ENCODE results near the gene ITGA2. TPM values are rescaled to one million over a fixed set of nuclear protein-coding genes. Genes with fewer than 3 reads are reported as not detected.

ITGA2 gene
- total and polyA plus RNA-seq, 2 donors (not counting 1 experiment from before 2014, with no cell fraction given): not detected

DNA sequence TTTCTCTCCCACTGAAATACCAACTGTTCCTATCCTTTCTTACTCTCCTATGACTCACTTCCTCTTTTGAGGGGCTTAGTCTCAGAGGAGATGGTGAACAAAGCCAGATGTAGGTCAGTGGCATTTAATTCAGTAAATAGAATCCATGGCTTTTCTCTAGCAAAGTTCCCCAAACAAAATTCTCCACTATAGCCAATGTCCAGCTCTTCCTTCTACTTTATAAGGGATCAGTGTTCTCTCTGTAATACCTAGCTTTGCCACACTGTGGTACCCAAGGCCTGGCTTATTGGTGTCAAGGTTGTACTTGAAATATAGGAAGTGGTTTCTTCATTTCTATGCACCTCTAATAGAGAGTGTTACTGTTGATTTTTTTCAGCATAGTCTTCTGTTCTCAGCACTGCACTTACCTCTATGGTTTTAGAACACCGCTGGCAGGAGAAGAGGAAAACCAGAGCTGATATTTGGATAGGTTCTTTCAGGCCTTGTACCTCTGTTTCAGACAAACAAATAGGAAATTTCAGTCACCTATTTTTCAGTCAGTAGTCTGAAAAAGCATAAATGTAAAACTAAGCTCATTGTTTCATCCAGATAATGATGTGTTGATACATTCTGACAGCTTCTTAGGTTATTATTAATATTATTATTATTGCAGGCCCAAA lies 40.6 kb upstream of the ITGA2 start:
- no peak overlapping the region for H3K27ac ChIP-seq (ENCODE audit: low read length in 2 of 2)
- no CpG with 5 or more reads among the region's 1 CpG for WGBS (ENCODE audit: insufficient coverage)
- ATAC-seq (ENCODE audit: low read depth) (peak; percentile 78), DNase-seq (peak; percentile 53)
- H3K9me3 ChIP-seq (ENCODE audit: control extremely low read depth in 1 of 3, control insufficient read depth in 2 of 3, insufficient read depth in 1 of 3, low read length in 2 of 3): peaks cover 0 to 5% (median 0%) of the 10 kb centered on the region in 3 donors
- no peaks in the 10 kb centered on the region for H4K20me1 ChIP-seq (ENCODE audit: control insufficient read depth, insufficient read depth, low read length, poor library complexity, severe bottlenecking)
- Mint-ChIP-seq H3K4me1 (peaks cover 10% of the 10 kb centered on the region), H3K4me3 (no peak overlapping the region), H3K9me3 (ENCODE audit: insufficient read depth) (no peaks in the 10 kb centered on the region), H3K27ac (no peak overlapping the region), H3K27me3 (peaks cover 6% of the 10 kb centered on the region)
- ChIA-PET POLR2A (no interaction called here), CTCF (interaction anchor here (1.0 to 2.5 kb wide), 4 partner anchors 33 to 148 kb away, joined by 3 to 16 read pairs (median 4); no protein-coding TSS in a partner anchor)
- H3K79me2 ChIP-seq (ENCODE audit: control insufficient read depth, insufficient read depth, low read length): no peaks in the 10 kb centered on the region
- peak overlapping the region; percentile 51 for H2AFZ ChIP-seq (ENCODE audit: insufficient read depth, low read depth, low read length, poor library complexity, severe bottlenecking)
- H3K9ac ChIP-seq (ENCODE audit: low read length): no peak overlapping the region
- H3K4me3 ChIP-seq (ENCODE audit: control extremely low read depth in 1 of 5, extremely low read depth in 1 of 5, insufficient read depth in 1 of 5, low read depth in 2 of 5, low read length in 4 of 5): no peak overlapping the region
- intact Hi-C loops (cut with micrococcal nuclease): loop anchor here (2.0 kb wide), 1 partner anchor 148 kb away; no protein-coding TSS in a partner anchor
- no peaks in the 10 kb centered on the region for H3K4me1 ChIP-seq (ENCODE audit: control insufficient read depth in 2 of 2, insufficient read depth in 2 of 2, low read length in 2 of 2)
- H3K27me3 ChIP-seq (replicated peaks in 1 of 4; ENCODE audit: control extremely low read depth in 1 of 4, control insufficient read depth in 3 of 4, insufficient read depth in 4 of 4, low read length in 3 of 4): no peaks in the 10 kb centered on the region
- peak; percentile 62 for TF ChIP-seq CTCF (IDR thresholded peaks at IDR 0.05)
- no peak for TF ChIP-seq EZH2 (IDR thresholded peaks at IDR 0.05; ENCODE audit: borderline replicate concordance, insufficient read depth, low read depth, low read length, poor library complexity, severe bottlenecking)
- no peaks in the 10 kb centered on the region for H3K36me3 ChIP-seq (replicated peaks in 1 of 2; ENCODE audit: control extremely low read depth in 1 of 2, control insufficient read depth in 1 of 2, extremely low read depth in 1 of 2, insufficient read depth in 2 of 2, low read length in 1 of 2)
- no peak overlapping the region for H3K4me2 ChIP-seq (replicated peaks; ENCODE audit: low read depth, low read length, poor library complexity, severe bottlenecking)

DNA sequence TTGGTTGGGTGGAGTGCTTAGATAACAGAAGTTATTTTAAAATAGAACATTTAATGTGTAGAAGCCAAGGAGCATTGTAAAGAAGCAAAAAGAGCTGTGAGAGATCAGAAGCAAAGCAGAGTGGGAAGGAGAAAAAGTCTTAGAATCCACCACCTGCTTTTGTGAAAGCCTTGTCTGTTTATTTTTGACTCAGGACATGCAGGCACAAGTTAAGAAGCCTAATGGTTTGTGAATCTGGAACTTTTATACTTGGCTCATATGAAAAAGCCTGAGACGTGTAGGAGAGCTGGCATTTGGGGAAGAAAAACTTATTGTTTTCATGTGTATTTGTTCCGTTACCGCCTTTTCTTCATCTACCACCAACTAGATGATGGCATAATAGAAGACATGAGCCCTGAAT lies 38.5 kb upstream of the ITGA2 start:
- Mint-ChIP-seq H3K4me3 (no peak overlapping the region), H3K4me1 (peaks cover 5% of the 10 kb centered on the region), H3K9me3 (ENCODE audit: insufficient read depth) (no peaks in the 10 kb centered on the region), H3K27me3 (peaks cover 6% of the 10 kb centered on the region), H3K27ac (no peak overlapping the region)
- DNase-seq: no peak
- H4K20me1 ChIP-seq (ENCODE audit: control insufficient read depth, insufficient read depth, low read length, poor library complexity, severe bottlenecking): no peaks in the 10 kb centered on the region
- no peak overlapping the region for H3K9ac ChIP-seq (ENCODE audit: low read length)
- H3K4me3 ChIP-seq (ENCODE audit: control extremely low read depth in 1 of 5, extremely low read depth in 1 of 5, insufficient read depth in 1 of 5, low read depth in 2 of 5, low read length in 4 of 5): no peak overlapping the region
- no peaks in the 10 kb centered on the region for H3K9me3 ChIP-seq (ENCODE audit: control extremely low read depth in 1 of 3, control insufficient read depth in 2 of 3, insufficient read depth in 1 of 3, low read length in 2 of 3)
- CTCF ChIA-PET: no interaction called here
- POLR2A ChIA-PET: no interaction called here
- TF ChIP-seq EZH2 (IDR thresholded peaks at IDR 0.05; ENCODE audit: borderline replicate concordance, insufficient read depth, low read depth, low read length, poor library complexity, severe bottlenecking): no peak
- TF ChIP-seq CTCF (IDR thresholded peaks at IDR 0.05): no peak
- WGBS (ENCODE audit: insufficient coverage): no CpG with 5 or more reads among the region's 3 CpGs
- H3K36me3 ChIP-seq (replicated peaks in 1 of 2; ENCODE audit: control extremely low read depth in 1 of 2, control insufficient read depth in 1 of 2, extremely low read depth in 1 of 2, insufficient read depth in 2 of 2, low read length in 1 of 2): no peaks in the 10 kb centered on the region
- intact Hi-C loops (cut with micrococcal nuclease): no loop called here
- no peaks in the 10 kb centered on the region for H3K79me2 ChIP-seq (ENCODE audit: control insufficient read depth, insufficient read depth, low read length)
- no peaks in the 10 kb centered on the region for H3K27me3 ChIP-seq (replicated peaks in 1 of 4; ENCODE audit: control extremely low read depth in 1 of 4, control insufficient read depth in 3 of 4, insufficient read depth in 4 of 4, low read length in 3 of 4)
- no peak for ATAC-seq (ENCODE audit: low read depth)
- no peak overlapping the region for H3K27ac ChIP-seq (ENCODE audit: low read length in 2 of 2)
- H3K4me2 ChIP-seq (replicated peaks; ENCODE audit: low read depth, low read length, poor library complexity, severe bottlenecking): no peak overlapping the region
- no peak overlapping the region for H2AFZ ChIP-seq (ENCODE audit: insufficient read depth, low read depth, low read length, poor library complexity, severe bottlenecking)
- no peaks in the 10 kb centered on the region for H3K4me1 ChIP-seq (ENCODE audit: control insufficient read depth in 2 of 2, insufficient read depth in 2 of 2, low read length in 2 of 2)

Data from B cell (primary cell).